T-helper 2 cell treated with Interferon-gamma antibody and Interleukin-4, amounts not matched to agents 5 μg/mL and 100 μg/mL, for 36 hours (primary cell): Measurements from ENCODE around the gene GRIN1.

Experiments
- DNase-seq: peaks from one replicate; pipeline ENCODE4 v3.0.0; 2021; ENCODE audit warnings: low spot score
- H3K27ac Mint-ChIP-seq: one replicate; pipeline ENCODE4 v1.8.0; 2021; ENCODE audit warnings: mild to moderate bottlenecking, mixed read lengths
- H3K27me3 Mint-ChIP-seq: one replicate; pipeline ENCODE4 v1.8.0; 2021; ENCODE audit warnings: low read depth, mixed read lengths
- H3K36me3 Mint-ChIP-seq: one replicate; pipeline ENCODE4 v1.8.0; 2021; ENCODE audit warnings: low read depth, mixed read lengths
- H3K4me1 Mint-ChIP-seq: one replicate; pipeline ENCODE4 v1.8.0; 2021; ENCODE audit warnings: low read depth, mixed read lengths
- H3K4me3 Mint-ChIP-seq: one replicate; pipeline ENCODE4 v1.8.0; 2022; ENCODE audit warnings: mild to moderate bottlenecking, moderate library complexity, mixed read lengths
- H3K9me3 Mint-ChIP-seq: one replicate; pipeline ENCODE4 v1.8.0; 2021; ENCODE audit warnings: mixed read lengths

Gene GRIN1

DNA sequence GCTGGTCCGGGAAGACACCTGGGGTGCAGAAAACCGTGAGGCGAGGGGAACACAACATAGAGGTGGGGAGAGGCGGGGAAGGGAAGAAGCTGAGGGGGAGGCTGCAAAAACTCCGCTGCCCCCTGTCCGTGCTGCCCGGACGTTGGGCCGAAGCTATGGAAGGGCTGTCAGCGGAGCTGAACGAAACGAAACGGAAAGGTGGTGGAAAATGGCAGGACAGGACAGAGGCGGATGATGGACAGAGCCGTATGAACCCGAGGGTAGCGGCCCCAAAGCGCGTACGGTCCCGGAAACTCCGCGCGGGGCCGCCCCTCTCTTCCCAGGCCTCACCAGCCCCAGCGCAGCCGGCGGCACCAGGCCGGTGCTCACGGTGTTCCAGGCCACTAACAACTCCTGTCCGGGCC, 49.1 kb downstream of the GRIN1 start:
- H3K27me3 Mint-ChIP-seq: no peaks in the 10 kb centered on the region
- peaks cover 30% of the 10 kb centered on the region for H3K36me3 Mint-ChIP-seq
- peak overlapping the region; percentile 93 for H3K4me3 Mint-ChIP-seq
- DNase-seq: no peak
- peaks cover 14% of the 10 kb centered on the region for H3K4me1 Mint-ChIP-seq
- H3K9me3 Mint-ChIP-seq: no peaks in the 10 kb centered on the region
- H3K27ac Mint-ChIP-seq: peak overlapping the region; percentile 93

DNA sequence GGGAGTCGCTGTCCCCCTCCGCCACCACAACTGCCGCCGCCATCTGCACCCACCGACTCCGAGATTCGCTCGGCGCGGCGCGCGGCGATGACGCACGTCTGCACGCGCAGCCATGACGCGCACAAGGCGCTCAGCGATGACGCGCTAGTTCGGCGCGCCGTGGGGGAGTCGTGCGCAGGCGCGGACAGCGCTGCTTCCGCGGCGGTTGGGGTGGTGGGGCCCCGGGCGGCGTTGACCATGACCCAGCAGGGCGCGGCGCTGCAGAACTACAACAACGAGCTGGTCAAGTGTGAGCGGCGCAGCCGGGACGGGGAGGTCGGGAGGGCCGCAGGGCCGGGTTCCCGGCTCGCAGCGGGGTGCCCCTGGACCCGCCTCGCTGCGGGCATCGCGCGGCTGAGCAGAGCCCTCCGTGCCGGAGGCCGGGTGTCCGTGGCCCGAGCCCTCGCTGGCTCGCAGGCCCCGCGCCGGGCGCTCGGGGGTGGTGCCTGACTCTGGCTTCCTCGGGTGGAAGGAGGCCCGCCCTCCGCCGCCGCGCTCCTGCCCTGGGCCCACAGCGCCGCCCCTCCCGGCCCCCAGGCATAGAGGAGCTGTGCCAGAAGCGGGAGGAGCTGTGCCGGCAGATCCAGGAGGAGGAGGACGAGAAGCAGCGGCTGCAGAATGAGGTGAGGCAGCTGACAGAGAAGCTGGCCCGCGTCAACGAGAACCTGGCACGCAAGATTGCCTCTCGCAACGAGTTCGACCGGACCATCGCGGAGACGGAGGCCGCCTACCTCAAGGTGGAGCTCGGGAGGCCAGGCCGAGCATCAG, 49.7 kb downstream of the GRIN1 start, which contains the start of the genes ANAPC2 and SSNA1:
Gene ANAPC2, minus strand, starts transcription at position 71 of the 807 bp plus-strand sequence. Its CDS starts 28 bp downstream, at position 43.
Gene SSNA1, plus strand, starts transcription at position 187 of the 807 bp plus-strand sequence. Its CDS starts 51 bp downstream, at position 238.
- Mint-ChIP-seq H3K27me3 (no peaks in the 10 kb centered on the region), H3K9me3 (no peaks in the 10 kb centered on the region), H3K36me3 (peaks cover 24% of the 10 kb centered on the region), H3K27ac (peak within 1 kb of the TSS; percentile 95), H3K4me3 (peak within 1 kb of the TSS; percentile 95), H3K4me1 (peaks cover 14% of the 10 kb centered on the region)
- peak; percentile 96 for DNase-seq

DNA sequence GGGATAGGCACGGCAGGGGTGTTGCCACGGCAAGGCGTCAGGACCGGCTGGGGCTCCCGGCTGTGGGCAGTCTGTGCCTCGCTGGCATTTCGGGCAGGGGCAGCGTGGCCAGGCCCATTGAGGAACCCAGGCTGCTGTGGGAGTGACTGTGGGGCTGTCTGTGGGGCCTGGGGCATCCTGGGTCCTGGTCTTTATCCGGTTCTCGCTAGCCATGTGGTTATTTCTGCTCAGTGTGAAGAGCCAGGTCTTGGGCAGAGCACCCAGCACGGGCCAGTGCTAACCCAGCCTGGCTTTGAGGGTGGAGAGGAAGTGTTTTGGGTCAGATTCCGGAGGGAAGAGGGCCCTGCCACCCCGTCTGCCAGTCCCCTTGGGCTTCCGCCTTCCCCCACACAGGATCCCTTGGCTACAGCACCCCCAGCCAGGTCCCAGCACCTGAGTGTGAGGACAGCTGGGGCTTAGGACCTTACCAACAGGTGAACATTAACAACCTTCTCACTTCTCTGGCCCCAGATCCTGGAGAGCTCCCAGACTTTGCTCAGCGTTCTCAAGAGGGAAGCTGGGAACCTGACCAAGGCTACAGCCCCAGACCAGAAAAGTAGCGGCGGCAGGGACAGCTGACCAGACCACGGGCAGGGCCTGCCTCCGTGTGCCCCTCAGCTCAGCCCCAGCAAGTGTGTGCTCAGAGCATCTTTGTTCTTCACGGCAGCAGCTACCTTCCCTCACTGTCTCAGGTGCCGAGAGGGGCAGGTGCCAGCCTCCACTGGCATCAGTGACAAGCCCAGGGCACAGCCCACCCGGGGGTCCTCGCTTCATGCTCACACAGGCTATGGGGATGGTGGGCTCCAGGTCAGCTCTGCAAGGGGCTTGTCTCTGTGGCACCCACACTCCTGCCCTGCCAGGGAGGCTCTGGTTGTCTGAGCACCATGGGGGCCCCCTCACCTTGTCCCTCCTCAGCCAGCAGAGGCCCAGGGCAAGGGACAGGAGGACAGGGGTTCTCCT, 50.6 kb downstream of the GRIN1 start:
- no peaks in the 10 kb centered on the region for H3K27me3 Mint-ChIP-seq
- peak overlapping the region; percentile 95 for H3K27ac Mint-ChIP-seq
- H3K36me3 Mint-ChIP-seq: peaks cover 19% of the 10 kb centered on the region
- H3K9me3 Mint-ChIP-seq: no peaks in the 10 kb centered on the region
- no peak for DNase-seq
- peaks cover 14% of the 10 kb centered on the region for H3K4me1 Mint-ChIP-seq
- H3K4me3 Mint-ChIP-seq: peak overlapping the region; percentile 95

DNA sequence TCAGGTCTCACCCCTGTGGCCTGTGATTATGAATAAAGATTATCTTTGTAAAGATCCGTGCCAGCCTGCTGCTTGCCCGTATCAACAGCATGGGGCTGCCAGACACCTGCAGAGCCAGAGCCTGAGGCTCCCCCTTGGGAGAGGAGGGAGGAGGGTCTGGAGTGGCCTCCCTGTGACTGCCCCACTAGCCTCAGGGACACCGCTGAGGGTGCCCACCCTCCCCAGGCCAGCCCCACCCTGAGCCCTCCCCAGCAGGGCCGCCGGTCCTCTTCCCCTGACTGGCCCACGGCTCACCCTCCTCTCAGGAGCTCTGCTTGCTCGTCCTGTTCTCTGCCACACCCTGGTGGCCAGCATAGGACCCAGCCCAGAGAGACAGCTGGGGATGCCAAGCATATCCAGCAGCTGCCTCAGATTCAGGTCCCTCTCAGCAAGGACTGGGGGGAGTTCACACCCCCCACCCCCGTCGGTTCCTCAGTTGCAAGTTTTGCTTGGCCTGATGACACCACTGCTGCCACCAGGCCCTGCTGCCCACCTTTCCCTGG, 51.4 kb downstream of the GRIN1 start:
- H3K36me3 Mint-ChIP-seq: peaks cover 18% of the 10 kb centered on the region

DNA sequence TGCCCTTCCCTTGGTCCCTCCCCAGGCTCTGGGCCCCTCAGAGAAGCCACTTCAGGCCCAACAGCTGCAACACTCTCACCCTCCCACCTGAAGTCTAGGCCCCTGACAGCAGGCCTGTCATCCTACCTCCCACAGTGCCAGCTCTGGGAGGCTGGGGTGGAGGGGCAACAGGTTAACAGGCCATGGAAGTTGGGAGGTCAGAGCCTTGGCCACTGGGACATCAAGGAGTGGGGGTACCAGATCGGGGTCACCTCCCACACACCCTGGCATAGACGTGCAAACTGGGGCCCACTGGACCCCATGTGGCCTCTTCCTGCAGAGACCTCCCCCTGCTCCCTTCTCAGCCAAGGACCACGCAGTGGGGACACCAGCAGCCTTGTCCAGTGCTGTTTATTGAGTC, 52.3 kb downstream of the GRIN1 start:
- H3K4me1 Mint-ChIP-seq: peaks cover 14% of the 10 kb centered on the region
- peak overlapping the region; percentile 68 for H3K4me3 Mint-ChIP-seq
- H3K9me3 Mint-ChIP-seq: no peaks in the 10 kb centered on the region
- no peak for DNase-seq
- peak overlapping the region; percentile 74 for H3K27ac Mint-ChIP-seq
- H3K36me3 Mint-ChIP-seq: peaks cover 18% of the 10 kb centered on the region
- H3K27me3 Mint-ChIP-seq: no peaks in the 10 kb centered on the region

More for the DNA sequence above, 51.4 kb downstream of the GRIN1 start:
- Mint-ChIP-seq H3K27ac (peak overlapping the region; percentile 74), H3K27me3 (no peaks in the 10 kb centered on the region), H3K4me1 (peaks cover 14% of the 10 kb centered on the region), H3K9me3 (no peaks in the 10 kb centered on the region), H3K4me3 (peak overlapping the region; percentile 68)
- no peak for DNase-seq

DNA sequence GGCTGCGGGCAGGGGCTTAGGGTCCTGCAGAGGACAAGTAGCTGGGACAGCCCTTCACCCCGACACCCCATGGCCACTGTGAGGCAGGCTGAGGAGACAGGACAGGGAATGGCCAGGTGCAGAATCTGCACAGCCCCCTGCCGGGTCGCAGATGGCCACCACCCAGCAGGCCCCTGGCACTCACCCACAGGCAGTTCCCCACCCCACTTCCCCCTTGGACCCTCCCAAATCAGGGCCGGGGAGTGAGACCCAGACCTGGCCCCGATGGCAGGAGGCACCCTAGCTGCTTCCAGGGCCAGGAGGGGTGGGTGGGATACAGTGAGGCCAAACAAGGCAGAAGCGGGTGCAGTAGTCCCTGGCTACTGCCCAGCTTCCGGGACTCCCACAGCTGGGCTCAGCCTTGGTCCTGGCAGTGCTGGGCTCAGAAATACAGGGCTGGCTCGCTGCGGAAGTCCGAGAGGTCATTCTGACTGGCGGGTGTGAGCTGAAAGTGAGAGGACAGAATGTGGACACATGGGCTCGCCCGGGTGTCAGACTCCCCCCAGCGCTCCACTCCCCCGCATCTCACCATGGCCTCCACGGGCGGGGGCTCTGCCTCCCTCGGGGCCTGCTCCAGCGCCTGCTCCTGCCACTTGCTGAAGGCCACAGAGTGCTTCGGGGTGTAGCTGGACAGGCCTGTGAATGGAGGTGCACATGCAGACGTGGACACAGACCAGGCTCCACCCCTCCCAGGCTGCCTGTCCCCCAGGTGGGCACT, 52.9 kb downstream of the GRIN1 start:
- Mint-ChIP-seq H3K4me3 (no peak overlapping the region), H3K4me1 (peaks cover 12% of the 10 kb centered on the region), H3K27me3 (no peaks in the 10 kb centered on the region), H3K27ac (no peak overlapping the region), H3K36me3 (peaks cover 18% of the 10 kb centered on the region), H3K9me3 (no peaks in the 10 kb centered on the region)
- DNase-seq: no peak

DNA sequence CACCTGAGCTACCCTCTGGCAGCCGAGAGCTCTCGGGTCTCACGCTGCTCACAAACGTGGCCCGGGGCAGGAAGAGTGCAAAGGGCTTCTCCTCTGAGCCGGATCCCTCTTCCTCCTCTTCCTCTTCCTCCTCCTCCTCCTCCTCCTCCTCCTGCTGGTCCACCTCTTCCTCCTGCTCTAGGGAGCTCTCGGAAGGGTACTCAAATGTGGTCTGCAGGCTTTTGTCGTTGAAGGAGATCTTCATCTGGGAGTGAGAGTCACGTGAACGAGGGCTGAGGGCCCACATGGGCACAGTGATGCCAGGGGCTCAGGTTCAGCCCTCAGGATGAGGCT, 53.5 kb downstream of the GRIN1 start:
- peaks cover 18% of the 10 kb centered on the region for H3K36me3 Mint-ChIP-seq
- DNase-seq: no peak
- peaks cover 8% of the 10 kb centered on the region for H3K4me1 Mint-ChIP-seq
- no peaks in the 10 kb centered on the region for H3K27me3 Mint-ChIP-seq
- no peak overlapping the region for H3K27ac Mint-ChIP-seq
- no peaks in the 10 kb centered on the region for H3K9me3 Mint-ChIP-seq
- H3K4me3 Mint-ChIP-seq: no peak overlapping the region

DNA sequence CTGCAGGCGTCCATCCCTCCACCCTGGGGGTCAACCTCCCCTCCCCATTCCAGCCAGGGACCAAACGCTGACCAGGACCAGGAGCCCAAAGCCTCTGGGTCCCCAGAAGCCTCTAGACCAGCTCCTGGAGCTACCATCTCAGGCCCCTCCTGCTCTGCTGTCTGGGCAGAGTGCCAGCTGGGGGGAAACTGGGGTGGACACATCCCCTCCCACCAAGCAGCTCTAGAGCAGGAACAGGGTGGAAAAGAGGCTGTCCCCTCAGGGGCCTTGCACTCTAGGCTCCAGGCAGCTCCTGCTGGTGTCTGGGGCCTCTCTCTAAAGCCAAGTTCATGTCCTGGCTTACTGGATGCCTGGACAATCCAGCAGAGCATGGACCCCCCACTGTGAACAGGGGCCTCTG, 53.9 kb downstream of the GRIN1 start:
- Mint-ChIP-seq H3K4me1 (peaks cover 5% of the 10 kb centered on the region), H3K27me3 (no peaks in the 10 kb centered on the region), H3K9me3 (no peaks in the 10 kb centered on the region), H3K27ac (no peak overlapping the region), H3K36me3 (peaks cover 15% of the 10 kb centered on the region), H3K4me3 (no peak overlapping the region)
- no peak for DNase-seq

DNA sequence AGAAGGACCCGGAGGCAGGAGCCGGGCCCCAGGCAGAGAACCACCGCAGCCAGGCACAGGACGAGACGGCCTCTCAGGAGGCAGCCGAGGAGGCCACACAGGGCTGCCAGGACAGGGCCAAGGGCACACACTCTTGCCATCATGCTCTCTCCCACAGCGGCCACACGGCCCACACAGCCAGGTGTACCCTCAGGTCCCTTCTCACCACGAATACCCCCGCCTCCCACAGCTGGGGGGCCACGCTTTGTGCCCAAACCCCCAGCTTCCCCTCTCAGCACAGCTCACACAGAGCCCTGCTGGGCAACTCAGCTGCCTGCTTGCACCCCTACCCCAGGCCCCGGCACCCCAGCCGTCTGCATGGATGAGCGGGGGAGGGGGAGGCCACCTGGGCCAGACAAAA, 54.8 kb downstream of the GRIN1 start:
- no peaks in the 10 kb centered on the region for H3K9me3 Mint-ChIP-seq
- H3K27ac Mint-ChIP-seq: no peak overlapping the region
- DNase-seq: no peak
- no peak overlapping the region for H3K4me3 Mint-ChIP-seq
- H3K4me1 Mint-ChIP-seq: peaks cover 5% of the 10 kb centered on the region
- peaks cover 15% of the 10 kb centered on the region for H3K36me3 Mint-ChIP-seq
- no peaks in the 10 kb centered on the region for H3K27me3 Mint-ChIP-seq

DNA sequence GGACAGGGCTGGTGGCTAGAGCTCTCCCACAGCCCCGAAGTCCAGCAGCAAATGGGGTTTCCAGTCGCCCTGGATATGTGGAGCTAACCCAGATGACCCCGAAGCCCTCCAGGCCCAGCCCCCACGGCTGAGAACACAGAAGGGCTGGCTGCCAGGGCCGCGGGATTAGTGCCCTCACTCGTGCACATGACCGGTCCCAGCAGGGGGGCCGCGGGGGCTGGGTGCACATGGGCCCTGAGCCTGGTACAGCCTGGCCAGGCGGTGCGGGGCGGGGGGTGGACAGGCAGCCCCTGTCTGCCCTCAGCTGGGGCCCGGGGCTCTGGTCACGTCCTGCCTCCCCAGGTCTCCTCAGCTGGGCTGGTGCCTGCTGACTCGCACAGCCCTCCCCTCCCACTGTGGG, 55.4 kb downstream of the GRIN1 start:
- H3K27ac Mint-ChIP-seq: no peak overlapping the region
- H3K36me3 Mint-ChIP-seq: peaks cover 12% of the 10 kb centered on the region
- no peaks in the 10 kb centered on the region for H3K27me3 Mint-ChIP-seq
- no peak for DNase-seq
- H3K4me1 Mint-ChIP-seq: peaks cover 4% of the 10 kb centered on the region
- no peak overlapping the region for H3K4me3 Mint-ChIP-seq
- no peaks in the 10 kb centered on the region for H3K9me3 Mint-ChIP-seq

DNA sequence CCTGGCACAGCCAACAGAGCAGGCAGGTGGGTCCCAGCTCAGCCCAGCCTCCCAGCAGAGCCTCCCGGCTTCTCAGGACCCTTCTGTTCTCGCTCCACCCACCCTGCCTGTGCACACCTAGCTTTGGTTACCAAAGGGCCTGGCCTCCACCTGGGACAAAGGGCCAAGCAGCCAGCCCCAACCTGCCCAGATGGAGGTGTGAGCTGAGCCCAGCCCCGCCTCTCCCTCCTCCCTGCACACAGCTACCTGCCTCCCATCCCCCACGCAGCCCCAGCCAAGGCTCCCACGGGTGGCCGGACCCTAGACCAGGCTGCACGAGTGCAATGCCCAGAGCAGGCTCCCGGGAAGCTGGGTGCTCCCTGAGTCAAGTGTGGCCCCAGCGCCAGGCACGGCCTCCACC, 56.0 kb downstream of the GRIN1 start:
- H3K4me3 Mint-ChIP-seq: no peak overlapping the region
- H3K4me1 Mint-ChIP-seq: peaks cover 3% of the 10 kb centered on the region
- no peak for DNase-seq
- H3K27me3 Mint-ChIP-seq: no peaks in the 10 kb centered on the region
- H3K9me3 Mint-ChIP-seq: no peaks in the 10 kb centered on the region
- H3K36me3 Mint-ChIP-seq: peaks cover 10% of the 10 kb centered on the region
- H3K27ac Mint-ChIP-seq: no peak overlapping the region

DNA sequence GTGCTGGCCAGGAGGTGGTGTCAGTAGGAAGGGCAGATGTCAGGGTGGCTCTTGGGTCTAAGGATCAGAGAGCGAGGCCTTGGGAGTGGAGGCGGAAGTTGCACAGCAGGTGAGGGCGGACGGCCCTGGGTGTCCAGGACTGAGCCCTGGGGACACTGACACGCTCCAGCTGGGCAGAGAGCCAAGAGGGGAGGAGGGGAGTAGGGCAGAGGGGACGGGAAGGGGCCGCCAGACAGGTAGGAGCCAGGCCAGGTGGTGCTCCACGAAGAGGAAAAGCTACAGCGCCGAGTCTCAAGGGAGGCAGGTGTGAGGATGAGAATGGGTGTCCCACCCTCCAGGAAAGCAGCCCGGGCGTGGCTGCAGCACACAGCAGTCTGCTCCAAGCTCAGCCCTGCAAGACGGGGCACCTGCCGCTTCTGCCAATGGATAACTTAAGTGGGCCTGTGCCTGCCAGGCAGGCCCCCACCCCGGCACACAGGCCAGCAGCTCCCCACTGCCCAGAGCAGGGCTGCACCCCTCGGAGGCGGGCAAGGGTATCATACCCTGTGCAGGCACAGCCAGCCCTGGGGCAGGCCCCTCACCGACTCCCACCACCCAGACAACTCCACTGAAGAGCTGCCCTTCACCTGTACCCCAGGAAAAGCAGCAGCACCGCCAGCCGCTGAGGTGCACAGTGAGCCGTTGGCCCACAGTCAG, 56.7 kb downstream of the GRIN1 start:
- H3K4me1 Mint-ChIP-seq: peaks cover 3% of the 10 kb centered on the region
- no peak overlapping the region for H3K27ac Mint-ChIP-seq
- H3K9me3 Mint-ChIP-seq: no peaks in the 10 kb centered on the region
- H3K36me3 Mint-ChIP-seq: peaks cover 8% of the 10 kb centered on the region
- no peak overlapping the region for H3K4me3 Mint-ChIP-seq
- no peaks in the 10 kb centered on the region for H3K27me3 Mint-ChIP-seq
- no peak for DNase-seq
